Fibroblast of peridontal ligament (primary cell): Measurements from ENCODE around the gene TTBK2.
A peak's percentile ranks its signal among the peaks of the same experiment; 100 is the strongest.
"Not testable (repeated sequence)": the region's sequence is repeated elsewhere in the genome, so short reads cannot be mapped to it uniquely, and the experiment has no call there.

ENCODE experiments used
- DNase-seq: peaks from one replicate; pipeline ENCODE4 v3.0.0-alpha.2; 2010; ENCODE audit errors: extremely low read depth

Gene TTBK2

GRCh38 chr15:42908538-42908937 lies 12.0 kb downstream of the TTBK2 start:
- no peak for DNase-seq

- DNase-seq, result no peak
Observed at GRCh38 chr15:42903388-42904324, 16.9 kb downstream of the TTBK2 start.

- DNase-seq, result not testable (repeated sequence)
Observed at GRCh38 chr15:42893911-42894310, 26.7 kb downstream of the TTBK2 start.

- no peak for DNase-seq
Observed at GRCh38 chr15:42891569-42891968, 29.0 kb downstream of the TTBK2 start.

- DNase-seq, result peak; percentile 80
Observed at GRCh38 chr15:42890161-42890913, 30.2 kb downstream of the TTBK2 start.

GRCh38 chr15:42887384-42887783 lies 33.2 kb downstream of the TTBK2 start:
- not testable (repeated sequence) for DNase-seq

GRCh38 chr15:42880121-42880520 lies 40.5 kb downstream of the TTBK2 start:
- DNase-seq, result no peak

GRCh38 chr15:42879443-42879842 lies 41.1 kb downstream of the TTBK2 start:
- DNase-seq, result no peak

GRCh38 chr15:42876224-42876623 lies 44.4 kb downstream of the TTBK2 start:
- no peak for DNase-seq

- DNase-seq, result no peak
Observed at GRCh38 chr15:42868683-42869082, 51.9 kb downstream of the TTBK2 start.

GRCh38 chr15:42863572-42864239 lies 56.9 kb downstream of the TTBK2 start:
- no peak for DNase-seq

GRCh38 chr15:42858999-42859789 lies 61.4 kb downstream of the TTBK2 start:
- DNase-seq, result peak; percentile 21

GRCh38 chr15:42858540-42858939 lies 62.0 kb downstream of the TTBK2 start:
- no peak for DNase-seq

GRCh38 chr15:42854576-42854975 lies 66.0 kb downstream of the TTBK2 start:
- DNase-seq, result no peak

- DNase-seq, result no peak
Observed at GRCh38 chr15:42849836-42850235, 70.7 kb downstream of the TTBK2 start.

GRCh38 chr15:42848846-42849245 lies 71.7 kb downstream of the TTBK2 start:
- no peak for DNase-seq

GRCh38 chr15:42846647-42847046 lies 73.9 kb downstream of the TTBK2 start:
- DNase-seq, result no peak

- no peak for DNase-seq
Observed at GRCh38 chr15:42845581-42845980, 75.0 kb downstream of the TTBK2 start.

GRCh38 chr15:42843699-42844098 lies 76.9 kb downstream of the TTBK2 start:
- DNase-seq, result no peak

GRCh38 chr15:42836251-42836650 lies 84.3 kb downstream of the TTBK2 start:
- DNase-seq, result no peak

- DNase-seq, result peak; percentile 19
Observed at GRCh38 chr15:42832576-42832975, 88.0 kb downstream of the TTBK2 start.
